HepG2 (cell line): Measurements from ENCODE around the gene NEDD4L. TPM values are rescaled to one million over a fixed set of nuclear protein-coding genes. Genes with fewer than 3 reads are reported as not detected.

Experiments used
- CHD4 ChIP-seq: fragments of 200-600 bp; sonication (generic); IDR thresholded peaks from 2 replicates; pipeline ENCODE4 v1.7.0; 2017; ENCODE audit warnings: mild to moderate bottlenecking, low read length, borderline replicate concordance
- FIP1L1 ChIP-seq: fragments of 200-400 bp; formaldehyde crosslinking; IDR thresholded peaks from 2 replicates; pipeline ENCODE4 v1.6.1; 2018; ENCODE audit warnings: low read depth, mild to moderate bottlenecking, low read length, moderate library complexity, borderline replicate concordance; ENCODE audit not compliant: insufficient read depth
- HHEX ChIP-seq: IDR thresholded peaks from 2 replicates; pipeline ENCODE4 v1.6.1; 2016; ENCODE audit warnings: control low read depth
- JUN ChIP-seq: sonication (generic); formaldehyde crosslinking; IDR thresholded peaks from 2 replicates; pipeline ENCODE4 v1.4.0; 2020; ENCODE audit warnings: mild to moderate bottlenecking, missing genetic modification reagents
- KDM5B ChIP-seq: sonication (generic); formaldehyde crosslinking; IDR thresholded peaks from 2 replicates; pipeline ENCODE4 v1.4.0; 2020; ENCODE audit warnings: missing genetic modification reagents, mild to moderate bottlenecking, borderline replicate concordance
- POLR2AphosphoS2 ChIP-seq: IDR thresholded peaks from 2 replicates; pipeline ENCODE4 v1.6.1; 2011; ENCODE audit warnings: low read depth, low read length, improper control_type of control experiment
- SMARCE1 ChIP-seq: fragments of 450-650 bp; IDR thresholded peaks from 2 replicates; pipeline ENCODE4 v1.6.1; 2017; ENCODE audit warnings: borderline replicate concordance
- ZKSCAN8 ChIP-seq: IDR thresholded peaks from 2 replicates; pipeline ENCODE4 v1.6.1; 2016; ENCODE audit warnings: borderline replicate concordance, missing genetic modification reagents, missing compliant biosample characterization
- ZNF274 ChIP-seq: sonication (generic); formaldehyde crosslinking; IDR thresholded peaks from 2 replicates; pipeline ENCODE4 v1.5.1; 2020; ENCODE audit warnings: mild to moderate bottlenecking, missing genetic modification reagents
- ZNF296 ChIP-seq: sonication (generic); formaldehyde crosslinking; conservative IDR thresholded peaks from 2 replicates; pipeline ENCODE4 v1.5.0; 2020; ENCODE audit warnings: mild to moderate bottlenecking, missing genetic modification reagents
- ZNF367 ChIP-seq: sonication (generic); formaldehyde crosslinking; IDR thresholded peaks from 2 replicates; pipeline ENCODE4 v1.4.0; 2020; ENCODE audit warnings: missing genetic modification reagents, borderline replicate concordance
- ZNF562 ChIP-seq: sonication (generic); formaldehyde crosslinking; IDR thresholded peaks from 2 replicates; pipeline ENCODE4 v1.8.0; 2022; ENCODE audit warnings: missing genetic modification reagents, borderline replicate concordance
- ZNF567 ChIP-seq: sonication (generic); formaldehyde crosslinking; IDR thresholded peaks from 2 replicates; pipeline ENCODE4 v1.8.1; 2023; ENCODE audit warnings: mild to moderate bottlenecking, missing genetic modification reagents, borderline replicate concordance
- ZNF614 ChIP-seq: IDR thresholded peaks from 2 replicates; pipeline ENCODE4 v1.6.1; 2018; ENCODE audit warnings: missing biosample characterization, missing genetic modification reagents, inconsistent platforms, borderline replicate concordance
- ZNF816 ChIP-seq: sonication (generic); formaldehyde crosslinking; IDR thresholded peaks from 2 replicates; pipeline ENCODE4 v1.8.0; 2022; ENCODE audit warnings: missing genetic modification reagents, mild to moderate bottlenecking, borderline replicate concordance
- ZNF83 ChIP-seq: sonication (generic); formaldehyde crosslinking; IDR thresholded peaks from 2 replicates; pipeline ENCODE4 v1.4.0; 2020; ENCODE audit warnings: missing genetic modification reagents, mild to moderate bottlenecking, borderline replicate concordance
- ZSCAN12 ChIP-seq: sonication (generic); formaldehyde crosslinking; IDR thresholded peaks from 2 replicates; pipeline ENCODE4 v1.9.0; 2021; ENCODE audit warnings: mild to moderate bottlenecking, missing genetic modification reagents
- polyA plus RNA-seq, 8 experiments: library from polyadenylated mRNA; depleted of rRNA in 3 of 8; stranded (reverse) in 7 of 8; unstranded in 1 of 8; fragments of >200 nt; fragmentation: Illumina TruSeq in 4 of 8; extraction: Trizol in 4 of 8; gene quantifications; 2 replicates each; pipeline versions ENCODE4 v1.2.1 to v1.2.3, GENCODE V29; 2011 to 2016; ENCODE audit warnings: low read depth in 4 of 8, missing spikeins in 1 of 8, mixed read lengths in 1 of 8; ENCODE audit not compliant: insufficient read depth in 1 of 8
- total RNA-seq, 5 experiments: library from RNA; depleted of rRNA; stranded (reverse); fragments of >200 nt; fragmentation: Illumina TruSeq; extraction: Trizol; gene quantifications; 2 replicates each; pipeline ENCODE4 v1.2.3, GENCODE V29; 2016; ENCODE audit warnings: low read depth in 1 of 5
- TF ChIP-seq, protein P1 (sequence below), 2 experiments: sonication (generic) in 1 of 2; formaldehyde crosslinking in 1 of 2; IDR thresholded peaks; 2 replicates each; pipeline versions ENCODE4 v1.5.1 to v1.6.1; 2011 to 2020; ENCODE audit warnings: borderline replicate concordance in 1 of 2, low read depth in 1 of 2, low read length in 1 of 2, mild to moderate bottlenecking in 1 of 2, missing genetic modification reagents in 1 of 2, moderate library complexity in 1 of 2
- TF ChIP-seq, protein P2 (sequence below): sonication (generic); formaldehyde crosslinking; IDR thresholded peaks from 2 replicates; pipeline ENCODE4 v1.8.0; 2023; ENCODE audit warnings: mild to moderate bottlenecking, missing genetic modification reagents
- TF ChIP-seq, protein P3 (sequence below): sonication (generic); formaldehyde crosslinking; IDR thresholded peaks from 2 replicates; pipeline ENCODE4 v1.8.0; 2022; ENCODE audit warnings: low read depth, missing genetic modification reagents

NEDD4L gene
- total and polyA plus RNA-seq, 2 of the 13 experiments (the other 11 are each of a cell fraction or from before 2014, with no cell fraction given): 168 to 390 TPM

- TF ChIP-seq HHEX (CRISPR knock-in tag) (no peak), SMARCE1 (no peak), KDM5B (no peak), ZNF83 (CRISPR knock-in tag) (no peak), ZNF274 (CRISPR knock-in tag) (no peak), ZNF567 (CRISPR knock-in tag) (0 out of 2 replicates have a peak, but pooled peaks have one; percentile 30), FIP1L1 (no peak), ZKSCAN8 (peak; percentile 77), ZSCAN12 (no peak), ZNF816 (peak; percentile 90; the same call in 1 of the 2 replicates), JUN (no peak), ZNF296 (no peak), ZNF562 (CRISPR knock-in tag) (no peak), ZNF367 (no peak), ZNF614 (CRISPR knock-in tag) (no peak; the same call in 1 of the 2 replicates), POLR2AphosphoS2 (no peak), CHD4 (0 out of 2 replicates have a peak, but pooled peaks have one; percentile 5)
- TF ChIP-seq, protein P1, sequence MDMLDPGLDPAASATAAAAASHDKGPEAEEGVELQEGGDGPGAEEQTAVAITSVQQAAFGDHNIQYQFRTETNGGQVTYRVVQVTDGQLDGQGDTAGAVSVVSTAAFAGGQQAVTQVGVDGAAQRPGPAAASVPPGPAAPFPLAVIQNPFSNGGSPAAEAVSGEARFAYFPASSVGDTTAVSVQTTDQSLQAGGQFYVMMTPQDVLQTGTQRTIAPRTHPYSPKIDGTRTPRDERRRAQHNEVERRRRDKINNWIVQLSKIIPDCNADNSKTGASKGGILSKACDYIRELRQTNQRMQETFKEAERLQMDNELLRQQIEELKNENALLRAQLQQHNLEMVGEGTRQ (IDR thresholded peaks at IDR 0.05; ENCODE audit: low read depth, low read length): 0 out of 2 replicates have a peak, but pooled peaks have one; percentile 21
- TF ChIP-seq, protein P1 (CRISPR knock-in tag; IDR thresholded peaks at IDR 0.05; ENCODE audit: borderline replicate concordance): no peak
- TF ChIP-seq, protein P2, sequence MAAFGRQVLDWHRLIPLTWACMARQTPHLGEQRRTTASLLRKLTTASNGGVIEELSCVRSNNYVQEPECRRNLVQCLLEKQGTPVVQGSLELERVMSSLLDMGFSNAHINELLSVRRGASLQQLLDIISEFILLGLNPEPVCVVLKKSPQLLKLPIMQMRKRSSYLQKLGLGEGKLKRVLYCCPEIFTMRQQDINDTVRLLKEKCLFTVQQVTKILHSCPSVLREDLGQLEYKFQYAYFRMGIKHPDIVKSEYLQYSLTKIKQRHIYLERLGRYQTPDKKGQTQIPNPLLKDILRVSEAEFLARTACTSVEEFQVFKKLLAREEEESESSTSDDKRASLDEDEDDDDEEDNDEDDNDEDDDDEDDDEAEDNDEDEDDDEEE: no peak
- TF ChIP-seq, protein P3, sequence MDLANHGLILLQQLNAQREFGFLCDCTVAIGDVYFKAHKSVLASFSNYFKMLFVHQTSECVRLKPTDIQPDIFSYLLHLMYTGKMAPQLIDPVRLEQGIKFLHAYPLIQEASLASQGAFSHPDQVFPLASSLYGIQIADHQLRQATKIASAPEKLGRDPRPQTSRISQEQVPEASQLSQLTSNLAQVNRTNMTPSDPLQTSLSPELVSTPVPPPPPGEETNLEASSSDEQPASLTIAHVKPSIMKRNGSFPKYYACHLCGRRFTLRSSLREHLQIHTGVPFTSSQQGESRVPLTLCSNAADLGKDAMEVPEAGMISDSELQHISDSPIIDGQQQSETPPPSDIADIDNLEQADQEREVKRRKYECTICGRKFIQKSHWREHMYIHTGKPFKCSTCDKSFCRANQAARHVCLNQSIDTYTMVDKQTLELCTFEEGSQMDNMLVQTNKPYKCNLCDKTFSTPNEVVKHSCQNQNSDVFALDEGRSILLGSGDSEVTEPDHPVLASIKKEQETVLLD: no peak
Observed at GRCh38 chr18:58407263-58407648, 363.2 kb downstream of the NEDD4L start (continued).
